SU-DHL-6 (cell line): Measurements from ENCODE around the gene CDKL4.

Experiments used
- CTCF ChIP-seq: fragments of 200-600 bp; sonication (generic); IDR thresholded peaks from one replicate; pipeline ENCODE4 v1.5.1; 2017; ENCODE audit warnings: antibody characterized with exemption, mild to moderate bottlenecking, low read length, moderate library complexity; ENCODE audit not compliant: insufficient read depth, poor library complexity, severe bottlenecking
- EZH2phosphoT487 ChIP-seq: fragments of 200-600 bp; sonication (generic), shearing (Covaris generic); conservative IDR thresholded peaks from 2 replicates; pipeline ENCODE4 v1.6.1; 2018; ENCODE audit warnings: mild to moderate bottlenecking, antibody characterized with exemption, low read length, moderate library complexity, mixed read lengths

DNA sequence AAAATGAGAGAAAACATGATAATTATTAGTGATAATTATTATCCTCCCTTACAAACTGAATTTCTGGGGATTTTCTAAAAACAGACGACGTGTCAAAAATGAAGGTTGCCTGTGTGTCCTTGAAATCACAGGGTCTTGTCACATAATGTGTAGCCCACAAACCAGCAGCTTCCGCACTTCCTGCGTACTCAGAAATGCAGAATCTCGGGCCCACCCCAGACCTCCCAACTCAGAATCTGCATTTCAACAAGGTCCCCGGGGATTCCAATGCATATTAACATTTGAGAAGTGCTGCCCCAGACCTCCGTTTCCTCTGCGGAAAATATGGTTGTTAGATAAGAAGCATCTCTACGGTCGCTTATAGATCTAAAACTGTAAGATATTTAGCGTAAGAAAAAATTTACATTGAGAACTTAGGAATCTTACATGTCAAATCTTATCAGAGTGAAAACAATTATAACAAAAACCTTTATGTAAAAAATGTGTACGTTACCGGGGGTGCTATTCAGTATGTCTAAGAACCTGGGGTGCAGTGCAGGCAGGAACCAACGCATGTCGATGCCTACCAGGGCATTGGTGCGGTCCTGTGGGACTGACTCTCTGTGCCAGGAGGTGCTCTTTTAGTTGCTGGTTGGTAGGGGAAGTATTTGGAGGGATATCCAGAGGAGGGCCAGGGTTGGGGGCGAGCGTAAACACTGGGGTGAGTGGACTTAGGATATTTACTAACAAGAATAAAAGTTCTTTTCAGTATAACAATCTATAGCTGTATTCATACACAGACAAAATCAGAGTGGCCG is 15.2 kb downstream of the CDKL4 start:
- TF ChIP-seq CTCF (no peak), EZH2phosphoT487 (no peak)
